ENCODE results near the gene OR51B2.

GRCh38 chr11:5345831-5346230 lies 21.7 kb upstream of the OR51B2 start:
- no peak for TF ChIP-seq CTCF (conservative IDR thresholded peaks at IDR 0.05 in 1 of 2, IDR thresholded peaks at IDR 0.05 in 1 of 2; ENCODE audit: low read depth in 1 of 2, low read length in 2 of 2)
- no peak for TF ChIP-seq EZH2 (IDR thresholded peaks at IDR 0.05; ENCODE audit: low read length, missing control alignments)

Data from fibroblast of lung (primary cell).